ENCODE results near the gene PSME3IP1.

- TF ChIP-seq CTCF (IDR thresholded peaks at IDR 0.05) (no peak), POLR2A (IDR thresholded peaks at IDR 0.05) (no peak)
These were observed 41.1 kb upstream of the PSME3IP1 start for GRCh38 chr16:57226701-57227621.
